Ureter (tissue), 1 donor: Measurements from ENCODE around the gene FHOD3. TPM values are rescaled to one million over a fixed set of nuclear protein-coding genes. Genes with fewer than 3 reads are reported as not detected.
"Not testable (repeated sequence)": the region's sequence is repeated elsewhere in the genome, so short reads cannot be mapped to it uniquely, and the experiment has no call there.

ENCODE experiments used
- DNase-seq: peaks from one replicate; pipeline ENCODE4 v3.0.0-alpha.2; 2020; ENCODE audit warnings: low spot score
- total RNA-seq: library from RNA; stranded (reverse); gene quantifications from one replicate; pipeline ENCODE4 v1.2.4, GENCODE V29; 2023
- donor health status: DM: yes; HTN: yes; CAD: no.

Gene FHOD3
- total RNA-seq, 1 donor from 2014 or later = 25.7 TPM

DNA sequence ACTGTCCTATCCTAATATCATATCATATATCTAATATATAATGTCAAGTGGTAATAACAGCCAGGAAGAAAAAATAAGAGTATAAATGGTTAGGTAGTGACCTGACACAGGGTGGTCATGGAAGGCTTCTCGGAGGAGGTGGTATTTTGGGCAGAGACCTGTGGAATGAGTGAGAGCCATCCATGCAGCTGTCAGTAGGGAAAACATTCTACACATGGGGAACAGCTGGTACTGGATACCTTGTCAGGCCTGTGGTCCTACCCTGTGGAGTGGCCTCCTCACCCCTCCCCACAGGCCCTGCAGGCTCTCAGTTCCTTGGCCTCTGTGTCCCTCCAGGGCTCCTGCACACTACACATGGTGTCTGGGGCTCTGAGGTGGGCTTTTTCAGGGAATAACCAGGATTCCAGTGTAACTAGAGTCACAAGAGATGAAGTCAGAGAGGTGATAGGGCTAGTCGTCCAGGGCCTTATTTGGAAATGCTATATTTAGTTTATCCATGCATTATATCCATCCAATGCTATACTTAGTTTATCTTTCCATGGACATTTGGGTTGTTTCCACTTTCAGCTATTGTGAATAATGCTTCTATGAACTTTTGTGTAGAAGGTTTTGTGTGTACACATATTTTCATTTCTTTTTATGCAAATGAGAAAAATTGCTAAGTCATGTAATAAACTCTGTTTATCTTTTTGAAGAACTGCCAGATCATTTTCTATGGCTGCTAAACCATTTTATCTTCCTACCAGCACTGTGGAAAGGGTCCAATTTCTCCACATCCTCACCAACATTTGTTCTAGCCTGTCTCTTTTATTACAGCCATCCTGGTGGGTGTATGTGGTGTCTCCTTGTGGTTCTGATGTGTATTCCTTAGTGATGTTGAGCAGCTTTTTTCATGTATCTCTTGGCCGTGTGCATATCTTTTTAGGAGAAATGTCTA lies 455.7 kb downstream of the FHOD3 start:
- no peak for DNase-seq

GRCh38 chr18:36756242-36756641 lies 458.7 kb downstream of the FHOD3 start:
- DNase-seq = no peak

DNA sequence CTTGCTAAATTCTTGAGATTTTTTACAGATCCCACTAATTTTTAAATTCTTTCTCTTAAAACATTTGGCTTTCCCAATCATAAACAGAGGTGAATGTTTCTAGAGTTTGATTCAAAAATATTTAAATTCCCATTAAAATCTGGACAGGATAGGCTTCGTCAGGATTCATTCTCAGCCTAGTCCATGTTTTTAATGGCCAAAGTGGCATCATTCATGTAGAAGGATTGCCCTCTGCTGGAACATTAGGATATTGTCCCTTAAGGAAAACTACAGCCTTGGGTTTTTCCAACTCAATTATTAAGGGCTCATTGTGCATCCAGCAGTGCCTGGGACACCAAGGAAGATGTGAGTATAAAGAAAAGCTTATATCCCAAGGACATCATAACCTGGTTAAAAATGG lies 459.6 kb downstream of the FHOD3 start:
- DNase-seq = no peak

DNA sequence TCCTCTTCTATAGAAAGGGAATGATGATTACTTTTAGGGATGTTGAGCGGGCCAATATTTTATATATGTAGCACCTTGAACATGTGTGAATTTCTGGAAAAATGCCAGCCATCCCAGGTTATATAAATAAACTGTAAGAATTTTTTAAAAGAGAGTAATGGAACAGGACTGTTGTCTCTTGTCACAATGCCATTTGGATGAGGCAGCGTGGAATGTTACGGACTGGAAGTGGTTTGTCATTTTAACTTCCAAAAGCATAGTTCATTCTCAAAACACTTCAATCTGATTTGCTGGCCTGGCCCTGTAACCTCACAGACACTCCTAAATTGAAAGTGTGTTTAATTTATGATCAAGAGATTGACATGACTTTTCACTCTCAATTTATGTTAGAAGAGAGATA lies 460.5 kb downstream of the FHOD3 start:
- no peak for DNase-seq

- no peak for DNase-seq
These were observed 461.1 kb downstream of the FHOD3 start for GRCh38 chr18:36758623-36759022.

DNA sequence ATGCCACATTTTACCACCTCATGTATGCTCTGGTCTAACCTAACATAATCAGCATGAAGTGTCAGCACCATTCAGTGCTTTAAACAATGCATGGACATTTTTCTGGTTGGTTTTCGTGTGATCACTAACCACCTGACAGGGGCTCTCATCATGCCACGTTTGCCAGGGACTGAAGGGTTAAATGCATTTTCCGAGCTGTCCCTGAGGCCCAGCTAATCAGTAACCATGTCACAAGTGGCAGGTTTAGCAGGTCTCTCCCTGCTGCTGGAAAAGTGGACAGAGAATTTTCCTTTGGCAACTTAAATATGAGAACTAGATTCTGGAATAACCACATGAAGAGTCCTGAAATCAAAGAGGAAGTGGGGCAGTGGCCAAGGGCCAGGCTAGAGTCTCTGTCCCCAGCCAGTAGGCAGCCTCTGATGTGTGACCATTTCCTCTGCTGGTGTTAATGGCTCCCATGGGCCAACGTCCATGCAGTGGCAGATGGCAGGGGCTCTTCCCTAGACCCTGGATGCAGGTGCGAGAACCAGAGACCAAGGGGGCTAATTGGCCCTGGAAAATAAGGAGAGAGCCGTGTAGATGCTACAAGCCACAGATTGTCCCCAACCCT lies 461.8 kb downstream of the FHOD3 start:
- no peak for DNase-seq

- no peak for DNase-seq
These were observed 463.1 kb downstream of the FHOD3 start for GRCh38 chr18:36760598-36760997.

- DNase-seq = no peak
These were observed 463.7 kb downstream of the FHOD3 start for GRCh38 chr18:36761186-36761698.

DNA sequence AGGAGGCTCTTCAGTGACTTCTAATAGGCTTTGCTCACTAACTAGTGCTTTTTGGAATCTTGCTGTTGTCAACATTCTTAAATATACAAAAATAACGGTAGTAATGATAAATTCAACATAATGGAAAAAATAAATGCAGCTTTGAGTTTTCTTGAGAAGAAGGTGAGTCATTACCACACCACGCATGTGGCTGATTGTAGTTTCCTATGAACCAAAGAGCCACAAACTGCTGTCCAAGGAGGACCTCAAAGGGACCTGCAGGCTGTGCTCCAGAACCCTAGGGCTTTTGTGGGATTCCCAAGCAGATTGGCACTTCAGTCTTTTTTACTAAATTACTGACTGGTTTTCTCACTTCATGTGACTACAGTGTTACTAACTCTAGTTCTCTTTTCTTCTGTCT lies 464.6 kb downstream of the FHOD3 start:
- no peak for DNase-seq

DNA sequence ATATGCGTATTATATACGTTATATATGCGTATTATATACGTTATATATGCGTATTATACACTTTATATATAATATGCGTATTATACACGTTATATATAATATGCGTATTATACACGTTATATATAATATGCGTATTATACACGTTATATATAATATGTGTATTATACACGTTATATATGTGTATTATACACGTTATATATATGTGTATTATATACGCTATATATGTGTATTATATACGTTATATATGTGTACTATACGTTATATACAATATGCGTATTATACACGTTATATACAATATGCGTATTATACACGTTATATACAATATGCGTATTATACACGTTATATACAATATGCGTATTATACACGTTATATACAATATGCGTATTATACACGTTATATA lies 465.5 kb downstream of the FHOD3 start:
- DNase-seq = not testable (repeated sequence)

- no peak for DNase-seq
These were observed 469.3 kb downstream of the FHOD3 start for GRCh38 chr18:36766836-36767235.

- no peak for DNase-seq
These were observed 471.7 kb downstream of the FHOD3 start for GRCh38 chr18:36769172-36769571.

- DNase-seq = no peak
These were observed 472.2 kb downstream of the FHOD3 start for GRCh38 chr18:36769611-36770314.

DNA sequence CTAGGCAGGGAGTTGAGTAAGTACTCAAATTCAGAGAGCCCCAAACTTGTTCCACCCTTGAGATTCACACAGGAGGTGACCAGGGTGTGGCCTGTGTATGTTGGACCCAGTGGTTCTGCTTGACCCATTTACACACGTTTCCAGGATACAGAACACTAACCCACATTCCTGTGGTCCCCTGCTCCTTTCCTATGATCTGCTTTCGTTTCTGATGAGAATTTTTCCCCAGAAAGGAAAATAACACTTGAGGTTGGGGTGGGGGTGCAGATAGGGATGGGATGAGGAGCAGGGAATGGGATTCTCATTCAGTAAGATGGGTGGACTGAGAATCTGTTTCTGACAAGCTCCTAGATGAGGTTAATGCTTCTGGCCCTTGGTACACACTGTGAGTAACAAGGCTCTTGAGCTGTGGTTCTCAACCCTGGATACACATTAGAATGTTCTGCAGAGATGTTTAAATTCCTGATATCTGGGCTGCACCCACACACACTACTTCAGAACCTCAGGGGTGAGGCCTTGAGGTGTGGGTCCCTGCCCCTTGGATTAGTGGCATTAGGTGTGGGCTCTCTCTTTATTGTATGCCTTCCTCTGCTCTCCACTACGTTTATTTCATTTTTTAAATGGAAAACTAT lies 472.9 kb downstream of the FHOD3 start:
- no peak for DNase-seq

DNA sequence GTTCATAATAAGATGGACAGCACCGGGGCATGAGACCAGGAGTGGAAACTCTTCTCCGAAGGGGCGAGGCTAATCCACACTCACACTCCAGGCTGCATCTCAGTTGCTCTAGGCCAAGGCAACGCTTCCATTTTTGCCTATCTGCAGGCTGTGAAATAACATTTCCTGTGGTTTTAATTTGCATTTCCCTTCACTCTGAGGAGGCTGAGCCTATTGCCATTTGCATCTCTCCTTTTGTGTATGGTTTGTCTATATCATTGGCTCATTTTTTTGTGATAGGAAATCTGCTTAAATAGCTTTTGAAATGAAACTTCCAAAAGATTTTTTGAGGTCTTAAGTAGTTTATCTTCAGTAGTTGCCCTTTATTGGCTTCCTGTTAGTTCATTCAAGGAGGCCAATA lies 473.7 kb downstream of the FHOD3 start:
- no peak for DNase-seq

- DNase-seq = no peak
These were observed 474.8 kb downstream of the FHOD3 start for GRCh38 chr18:36772241-36772723.

DNA sequence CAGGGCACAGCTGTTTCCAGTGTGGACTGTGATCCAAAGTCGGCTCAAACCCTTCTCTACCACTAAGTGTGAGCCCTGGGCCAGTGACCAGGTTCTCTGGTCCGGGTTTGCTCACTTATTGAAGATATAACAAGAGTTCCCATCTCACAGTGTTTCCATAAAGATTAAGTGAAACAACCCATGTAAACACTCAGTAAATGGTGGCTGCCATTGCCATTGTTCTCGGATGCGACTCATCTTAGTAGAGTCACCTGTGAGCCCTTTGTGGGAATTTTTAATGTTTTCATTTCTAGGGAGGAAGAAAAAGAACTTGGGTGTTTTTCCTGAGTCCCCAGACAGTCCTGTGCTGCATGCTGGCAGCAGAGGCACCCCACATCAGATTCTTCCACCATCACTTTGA lies 477.9 kb downstream of the FHOD3 start:
- DNase-seq = no peak

DNA sequence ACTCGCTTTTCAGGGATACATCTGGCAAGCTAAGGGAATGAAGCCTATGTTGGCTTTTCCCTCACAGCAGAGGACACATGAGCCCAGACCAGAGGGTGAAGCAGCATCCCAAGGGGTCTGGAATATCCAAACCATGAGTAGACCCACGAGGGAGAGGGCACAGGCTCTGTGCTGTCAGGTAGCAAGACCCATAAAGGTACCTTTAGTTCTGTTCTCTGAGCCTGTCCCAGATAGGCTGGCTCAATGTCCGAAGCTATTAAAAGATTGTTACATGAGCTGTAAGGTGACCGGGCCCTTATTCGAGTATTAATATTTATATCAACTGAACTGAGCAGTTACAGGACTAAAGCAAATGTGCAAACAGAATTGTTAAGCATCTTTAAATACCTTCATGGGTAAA lies 479.1 kb downstream of the FHOD3 start:
- DNase-seq = no peak

GRCh38 chr18:36777566-36777965 lies 480.1 kb downstream of the FHOD3 start:
- DNase-seq = no peak

GRCh38 chr18:36780748-36781147 lies 483.2 kb downstream of the FHOD3 start:
- no peak for DNase-seq

DNA sequence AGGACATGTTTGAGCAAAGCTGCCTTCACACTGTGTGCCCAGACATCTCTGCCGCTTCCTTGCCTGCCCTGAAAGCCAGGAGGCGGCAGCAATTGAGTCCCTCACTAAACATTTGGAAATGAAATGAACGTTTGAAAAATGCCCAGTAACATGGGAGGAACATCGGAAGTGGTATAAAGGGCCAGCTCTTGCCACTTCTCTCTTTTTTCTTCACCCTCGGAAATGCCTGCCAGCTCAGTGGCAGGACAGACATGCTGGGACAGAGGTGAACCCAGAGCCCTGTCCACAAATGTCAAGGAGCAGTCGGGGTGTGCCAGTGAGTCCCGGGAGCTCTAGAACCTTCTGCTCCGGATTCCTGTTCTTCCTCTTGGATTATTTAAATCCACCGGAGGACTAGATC lies 485.2 kb downstream of the FHOD3 start:
- no peak for DNase-seq

DNA sequence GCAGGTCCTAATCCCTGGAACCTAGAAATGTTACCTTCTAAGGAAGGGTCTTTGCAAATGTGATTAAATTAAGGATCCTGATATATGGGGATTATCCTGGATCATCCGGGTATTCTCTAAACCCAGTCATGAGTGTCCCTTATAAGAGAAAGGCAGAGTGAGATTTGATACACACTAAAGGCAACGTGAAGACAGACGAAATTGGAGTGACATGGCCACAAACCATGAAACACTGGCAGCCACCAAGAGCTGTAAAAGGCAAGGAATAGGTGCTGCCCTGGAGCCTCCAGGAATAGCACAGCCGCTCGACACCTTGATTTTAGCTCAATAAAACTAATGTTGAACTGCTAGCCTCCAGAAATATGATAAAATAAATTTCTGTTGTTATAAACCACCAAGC lies 486.3 kb downstream of the FHOD3 start:
- DNase-seq = no peak
